NCI-H1092 treated with DMSO at 0.1 percent for 48 hours (cell line): Measurements from ENCODE around the gene LYST.
"Not testable (repeated sequence)": the region's sequence is repeated elsewhere in the genome, so short reads cannot be mapped to it uniquely, and the experiment has no call there.

Experiments used
- DNase-seq: peaks from one replicate; lab custom pipeline; 2025; lab: John Stamatoyannopoulos, UW

The LYST gene

GRCh38 chr1:235766794-235767285 lies 99.9 kb downstream of the LYST start:
- DNase-seq, result no peak

DNA sequence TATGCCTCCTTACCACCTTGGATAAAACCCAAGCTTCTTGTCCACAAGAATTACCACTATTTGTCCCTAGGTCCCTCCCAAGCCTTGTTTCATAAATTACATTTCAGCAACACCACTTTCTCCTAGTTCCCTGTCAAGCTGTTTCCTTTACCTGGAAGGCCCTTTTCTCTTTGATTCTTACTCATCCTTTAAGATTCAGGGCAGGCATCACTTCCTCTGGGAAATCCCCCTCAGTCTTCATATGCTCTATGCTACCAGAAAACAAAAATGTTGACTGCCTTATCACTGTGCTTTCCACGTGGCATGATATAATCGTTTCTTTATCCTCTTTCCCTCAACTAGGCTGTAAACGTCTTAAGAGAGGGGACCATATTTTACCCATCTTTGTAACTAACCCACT lies 102.7 kb downstream of the LYST start:
- no peak for DNase-seq

DNA sequence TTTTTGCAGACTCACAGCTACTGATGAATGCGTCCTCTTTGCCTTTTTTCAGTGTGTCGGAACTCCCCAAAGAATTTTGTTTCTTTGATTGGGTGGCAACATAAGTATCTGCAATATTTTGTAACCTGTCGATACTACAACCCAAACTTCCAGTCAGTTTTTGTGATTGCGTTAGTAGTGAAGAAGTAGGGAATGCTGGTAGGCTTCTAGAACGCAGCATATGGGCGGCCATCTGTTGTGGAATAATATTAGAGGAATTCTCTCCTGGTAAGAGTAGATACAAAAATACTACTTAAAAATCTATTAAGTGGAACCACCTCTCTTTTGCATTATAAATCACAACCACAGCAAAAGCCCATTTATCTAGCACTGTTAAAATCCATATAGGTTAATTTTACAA lies 107.4 kb downstream of the LYST start:
- no peak for DNase-seq

- DNase-seq, result peak; percentile 37
These were observed 107.8 kb downstream of the LYST start for GRCh38 chr1:235758931-235759330.

DNA sequence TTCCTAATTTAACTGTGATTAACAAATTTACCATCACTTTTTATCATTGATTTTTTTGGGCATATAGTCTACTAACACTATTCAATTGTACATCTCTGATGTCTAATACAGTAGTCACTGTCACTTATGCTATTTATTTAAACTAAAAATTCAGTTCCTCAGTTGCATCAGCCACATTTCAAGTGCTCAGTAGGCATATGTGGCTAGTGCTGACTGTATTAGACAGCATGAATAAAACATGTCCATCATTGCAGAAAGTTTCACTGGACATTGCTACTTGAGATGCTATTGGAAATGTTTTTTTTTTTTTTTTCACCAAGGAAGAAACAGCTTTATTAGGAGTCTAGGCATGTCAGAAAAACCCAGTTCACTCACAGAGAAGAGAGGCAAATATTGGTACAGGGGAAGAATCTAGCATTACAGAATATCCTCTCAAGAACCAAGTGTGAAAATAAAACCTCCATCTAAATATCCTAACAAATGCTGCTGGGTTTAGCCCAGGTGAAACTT lies 109.1 kb downstream of the LYST start:
- DNase-seq, result no peak

GRCh38 chr1:235754186-235754585 lies 112.5 kb downstream of the LYST start:
- not testable (repeated sequence) for DNase-seq

DNA sequence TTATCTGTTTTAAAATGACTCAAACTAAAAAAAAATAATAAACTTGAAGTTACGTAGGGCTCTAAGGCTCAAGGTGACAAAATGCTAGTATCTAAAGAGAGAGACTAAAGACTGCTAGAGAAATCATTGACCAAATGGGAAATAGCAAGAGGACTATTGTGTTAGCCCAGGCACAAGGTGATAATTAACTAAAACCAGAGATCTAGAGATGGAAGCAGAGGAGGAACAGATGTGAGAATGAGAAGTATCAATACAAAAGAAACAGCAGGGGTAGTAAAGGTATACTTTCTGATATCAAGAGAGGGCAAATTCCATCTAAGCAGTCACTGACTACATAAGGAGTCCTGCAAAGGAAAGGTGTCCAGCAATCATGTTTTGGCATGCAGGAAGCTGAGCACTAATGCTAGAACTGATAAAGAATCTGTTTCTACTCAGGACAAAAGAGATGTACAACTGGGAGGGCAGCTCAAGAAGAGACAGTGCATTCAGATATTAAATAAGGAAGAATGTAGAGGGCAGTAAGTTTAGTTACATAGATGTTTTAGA lies 116.9 kb downstream of the LYST start:
- no peak for DNase-seq

- no peak for DNase-seq
These were observed 118.0 kb downstream of the LYST start for GRCh38 chr1:235748747-235749146.

DNA sequence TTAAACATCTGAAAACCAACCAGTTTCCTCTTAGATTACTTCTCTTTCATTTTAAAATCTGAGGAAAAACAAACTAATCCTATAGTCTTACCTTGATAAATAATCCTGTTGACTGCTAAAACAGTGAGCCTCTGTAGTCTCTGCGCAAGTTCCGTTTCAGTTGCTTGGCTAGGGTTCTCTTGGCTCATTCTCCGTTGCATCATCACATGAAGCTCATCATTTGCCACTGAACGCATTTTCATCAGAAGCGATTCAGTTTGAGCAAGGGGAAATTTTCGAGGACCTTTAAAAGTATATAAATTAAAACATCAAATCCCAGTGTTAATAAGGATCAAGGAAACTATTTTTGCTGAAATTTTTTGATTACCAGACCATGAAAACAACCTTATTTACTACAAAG lies 120.5 kb downstream of the LYST start:
- no peak for DNase-seq

DNA sequence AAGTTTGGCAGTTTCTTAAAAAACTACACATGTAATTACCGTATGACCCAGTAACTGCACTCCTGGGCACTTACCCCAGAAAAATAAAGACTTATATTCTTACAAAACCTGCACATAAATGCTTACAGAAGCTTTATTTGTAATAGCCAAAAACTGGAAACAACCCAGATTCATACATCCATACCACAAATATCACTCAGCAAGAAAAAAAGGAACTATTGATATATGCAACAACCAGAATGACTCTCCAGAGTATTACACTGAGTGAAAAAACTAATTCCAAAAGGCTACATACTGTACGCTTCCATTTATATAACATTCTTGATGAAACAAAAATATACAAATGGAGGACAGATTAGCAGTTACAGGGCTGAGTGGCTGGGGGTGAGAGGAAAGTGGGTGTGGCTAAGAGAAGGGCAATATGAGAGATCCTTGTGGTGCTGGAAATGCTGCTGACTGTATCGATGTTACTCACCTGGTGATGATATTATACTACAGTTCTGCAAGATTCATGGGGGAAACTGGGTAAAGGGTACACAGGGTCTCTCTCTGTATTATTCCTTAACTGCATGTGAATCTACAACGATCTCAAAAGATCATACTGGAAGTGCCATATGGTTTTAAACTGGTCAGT lies 121.1 kb downstream of the LYST start:
- DNase-seq, result no peak

DNA sequence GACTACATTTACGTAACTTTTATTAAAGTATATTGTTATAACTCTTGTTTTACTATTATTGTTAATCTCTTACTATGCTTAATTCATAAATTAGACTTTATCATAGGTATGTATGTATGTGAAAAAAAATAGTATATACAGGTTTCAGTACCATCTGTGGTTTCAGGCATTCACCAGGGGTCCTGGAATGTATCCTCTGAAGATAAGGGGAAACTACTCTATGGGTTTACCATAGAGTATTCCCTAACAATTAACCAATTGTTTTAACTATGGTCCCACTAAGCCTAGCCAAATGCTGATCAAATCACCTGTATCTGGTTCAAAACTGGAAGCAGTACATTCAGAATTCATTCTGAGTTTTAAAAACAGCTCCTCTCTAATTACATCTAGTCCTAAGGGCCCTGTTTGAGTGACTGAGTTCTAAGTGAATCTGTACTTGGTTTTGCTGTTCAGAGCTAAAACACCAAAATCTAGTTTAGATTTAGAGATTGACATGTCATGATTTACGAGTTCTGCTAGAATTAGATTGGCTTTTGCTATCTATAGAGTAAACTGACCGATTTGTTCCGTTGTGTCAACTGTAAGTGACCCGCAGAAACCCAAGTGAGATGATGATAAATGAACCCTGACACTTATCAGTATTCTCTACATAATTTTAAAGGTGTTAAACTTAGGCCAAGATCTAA lies 123.6 kb downstream of the LYST start:
- DNase-seq, result no peak

GRCh38 chr1:235741294-235741693 lies 125.4 kb downstream of the LYST start:
- DNase-seq, result no peak

- DNase-seq, result no peak
These were observed 127.1 kb downstream of the LYST start for GRCh38 chr1:235739631-235740030.

DNA sequence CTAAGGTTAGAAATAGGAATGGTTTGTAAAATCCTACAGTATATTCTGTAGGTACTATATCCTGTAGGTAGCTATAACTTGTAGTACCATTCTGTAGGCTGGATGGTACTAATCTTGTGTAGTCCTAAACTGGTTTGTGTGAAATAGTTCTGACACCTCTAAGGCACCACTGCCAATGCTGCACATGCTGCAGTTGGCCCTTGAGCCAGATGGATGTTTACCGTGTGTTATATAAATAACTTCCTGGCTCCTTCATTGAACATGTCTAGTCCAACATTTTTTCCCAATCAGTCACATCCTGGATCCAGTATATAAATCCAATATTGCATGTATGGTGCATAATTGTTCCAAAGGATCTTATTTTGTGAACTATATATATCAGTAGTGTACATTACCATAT lies 127.6 kb downstream of the LYST start:
- DNase-seq, result no peak

DNA sequence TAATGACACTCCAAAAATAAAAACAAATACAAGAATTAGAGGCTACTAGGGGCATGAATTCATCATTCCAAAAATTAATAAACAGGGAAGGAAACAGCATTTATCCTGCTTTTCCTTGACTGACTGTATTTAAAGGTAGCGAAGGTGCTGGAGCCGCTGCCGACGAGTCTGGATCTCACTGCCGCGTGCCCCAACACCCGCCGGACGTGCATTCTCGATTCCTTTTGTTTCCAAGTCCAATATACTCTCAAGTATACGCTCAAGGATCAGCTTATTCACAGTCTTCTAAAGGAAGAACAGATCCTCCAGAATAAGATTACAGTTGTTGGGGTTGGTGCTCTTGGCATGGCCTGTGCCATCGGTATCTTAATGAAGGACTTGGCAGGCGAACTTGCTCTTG lies 129.0 kb downstream of the LYST start:
- no peak for DNase-seq

GRCh38 chr1:235736263-235736662 lies 130.4 kb downstream of the LYST start:
- no peak for DNase-seq

- DNase-seq, result no peak
These were observed 131.1 kb downstream of the LYST start for GRCh38 chr1:235735621-235736020.

DNA sequence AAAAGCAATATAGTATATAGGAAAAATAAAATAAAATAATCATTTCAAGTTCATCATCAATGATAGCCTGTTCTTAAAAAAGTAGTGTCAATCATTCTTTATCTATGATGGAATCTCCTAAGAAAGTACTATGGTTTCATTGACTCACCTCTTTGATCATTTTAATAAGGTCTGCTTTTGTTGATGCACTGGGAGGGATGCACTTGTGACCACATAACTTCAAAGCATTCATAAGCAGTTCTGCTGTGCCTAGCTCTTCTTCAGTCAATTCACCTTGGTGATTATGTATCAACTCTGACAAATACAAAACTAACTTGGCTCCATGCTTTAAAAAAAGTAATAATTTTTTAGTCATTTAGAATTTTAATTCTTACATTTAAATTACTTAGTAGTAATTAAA lies 132.4 kb downstream of the LYST start:
- no peak for DNase-seq

DNA sequence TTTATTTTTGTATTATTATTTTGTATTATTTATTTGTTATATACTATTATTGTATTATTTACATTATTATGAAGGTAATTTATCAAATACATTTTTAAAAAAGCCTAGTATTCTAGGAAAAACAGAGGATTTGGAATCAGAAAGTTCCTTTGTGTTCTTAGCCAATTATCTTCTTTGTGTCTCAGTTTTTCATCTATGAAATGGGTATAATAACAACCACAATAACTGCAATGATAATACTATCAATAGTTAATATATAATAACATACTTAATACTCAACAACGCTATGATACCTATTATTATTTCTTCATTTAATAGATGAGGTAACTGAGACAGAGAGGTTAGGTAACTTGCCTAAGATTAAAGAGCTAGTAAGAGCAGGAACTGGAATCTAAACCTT lies 136.7 kb downstream of the LYST start:
- DNase-seq, result no peak

DNA sequence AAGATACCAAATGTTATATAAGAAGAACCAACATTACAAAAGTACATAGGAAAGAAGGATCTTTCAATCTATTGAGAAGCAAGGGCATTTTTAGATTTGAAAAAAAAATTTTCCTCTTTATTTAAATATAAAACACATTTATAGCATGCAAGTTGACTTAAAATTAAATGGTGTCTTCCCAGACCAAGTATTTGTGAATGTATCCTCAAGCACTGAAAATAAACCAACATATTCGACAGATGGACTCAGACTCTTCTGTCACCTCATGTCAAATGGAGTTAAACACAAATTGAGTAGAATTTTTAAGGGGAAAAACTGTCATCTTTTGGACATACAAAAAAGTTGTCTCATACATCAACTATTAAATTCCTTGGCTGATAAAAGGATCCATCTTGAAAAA lies 140.1 kb downstream of the LYST start:
- no peak for DNase-seq

DNA sequence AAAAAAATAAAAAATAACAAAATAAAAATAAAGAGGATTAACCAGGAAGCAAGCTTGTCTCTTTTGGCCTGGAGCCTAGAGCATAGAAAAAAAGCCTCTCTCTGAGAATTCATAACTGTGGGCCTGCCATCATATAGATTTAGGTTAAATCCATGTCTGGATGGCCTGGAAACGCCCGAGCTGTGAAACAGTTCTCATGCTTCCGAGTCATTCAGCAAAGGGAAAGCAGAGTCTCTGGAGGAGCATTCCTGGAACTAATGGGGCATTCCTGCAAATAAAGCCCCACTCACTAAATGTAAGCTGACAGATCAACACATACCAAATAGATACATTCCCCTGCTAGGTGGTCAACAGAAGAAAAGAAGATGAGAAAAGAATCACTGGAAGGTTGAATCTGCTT lies 141.3 kb downstream of the LYST start:
- DNase-seq, result no peak

DNA sequence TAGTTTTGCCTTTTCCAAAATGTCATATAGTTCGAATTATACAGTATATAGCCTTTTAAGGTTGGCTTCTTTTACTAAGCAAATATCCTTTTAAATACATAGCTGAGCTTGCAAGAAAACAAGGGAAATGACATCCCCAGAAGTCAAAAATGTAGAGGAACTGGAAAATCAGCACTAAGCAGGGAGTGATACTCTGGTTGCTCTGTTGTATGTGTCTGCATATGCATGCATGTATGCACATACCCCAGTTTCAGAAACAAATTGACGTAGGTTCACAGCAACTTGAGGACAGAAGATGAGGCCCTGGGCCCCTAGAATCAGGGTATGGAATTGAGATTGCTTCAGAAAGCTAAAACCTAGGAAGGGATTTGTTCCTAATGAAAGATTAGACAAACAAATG lies 142.0 kb downstream of the LYST start:
- DNase-seq, result no peak

- no peak for DNase-seq
These were observed 143.8 kb downstream of the LYST start for GRCh38 chr1:235722858-235723257.
